Natural killer cell (primary cell): ENCODE results near the gene APOA1. TPM values are rescaled to one million over a fixed set of nuclear protein-coding genes. Genes with fewer than 3 reads are reported as not detected.

Experiments used
- ATAC-seq, 3 donors: fragments of 150-1000 bp in 2 of 3; fragments of 200-7000 bp in 1 of 3; cut with Tn5 transposase; 1 replicate in 1 of 3; 2 replicates in 2 of 3; pipeline ENCODE4 v1.10.0; 2021; ENCODE audit warnings: mild to moderate bottlenecking in 2 of 3, moderate library complexity in 2 of 3
- DNase-seq, 2 donors: peaks; one replicate each; pipeline versions ENCODE4 v3.0.0 to v3.0.0-alpha.2; 2013 to 2021; ENCODE audit warnings: mixed read lengths in 1 of 2
- H3K27ac ChIP-seq: one replicate; pipeline ENCODE4 v1.5.1; 2013; ENCODE audit warnings: mild to moderate bottlenecking, low read length
- H3K27me3 ChIP-seq: one replicate; pipeline ENCODE4 v1.6.1; 2013; ENCODE audit warnings: low read length; ENCODE audit not compliant: control insufficient read depth, insufficient read depth
- H3K36me3 ChIP-seq: one replicate; pipeline ENCODE4 v1.6.1; 2013; ENCODE audit warnings: low read length; ENCODE audit not compliant: control insufficient read depth, insufficient read depth
- H3K4me1 ChIP-seq: one replicate; pipeline ENCODE4 v1.6.1; 2013; ENCODE audit warnings: low read length; ENCODE audit not compliant: control insufficient read depth, insufficient read depth
- H3K4me3 ChIP-seq: one replicate; pipeline ENCODE4 v1.5.1; 2013; ENCODE audit warnings: low read length
- H3K9me3 ChIP-seq: one replicate; pipeline ENCODE4 v1.6.1; 2013; ENCODE audit warnings: low read length; ENCODE audit not compliant: control insufficient read depth, insufficient read depth
- H3K27ac Mint-ChIP-seq, 2 donors: one replicate each; pipeline ENCODE4 v1.8.0; 2022; ENCODE audit warnings: mild to moderate bottlenecking in 2 of 2, mixed read lengths in 2 of 2, moderate library complexity in 1 of 2
- H3K27me3 Mint-ChIP-seq, 2 donors: one replicate each; pipeline ENCODE4 v1.8.0; 2022; ENCODE audit warnings: low read depth in 2 of 2, mixed read lengths in 2 of 2
- H3K36me3 Mint-ChIP-seq: one replicate; pipeline ENCODE4 v1.8.0; 2022; ENCODE audit warnings: mixed read lengths
- H3K4me1 Mint-ChIP-seq, 2 donors: one replicate each; pipeline ENCODE4 v1.8.0; 2022; ENCODE audit warnings: mixed read lengths in 2 of 2
- H3K4me3 Mint-ChIP-seq: one replicate; pipeline ENCODE4 v1.8.0; 2022; ENCODE audit warnings: mild to moderate bottlenecking, moderate library complexity, mixed read lengths
- H3K9me3 Mint-ChIP-seq, 2 donors: one replicate each; pipeline ENCODE4 v1.8.0; 2022; ENCODE audit warnings: mixed read lengths in 2 of 2
- WGBS: methylation state at CpG from one replicate; pipeline ENCODE4 v1.1.7; 2013; ENCODE audit warnings: missing lambda C conversion rate; ENCODE audit not compliant: insufficient coverage; 5-methylcytosine and 5-hydroxymethylcytosine counted together
- intact Hi-C: fragments of 100-400 bp; cut with micrococcal nuclease; formaldehyde crosslinking; loops from one replicate; pipeline ENCODE4 v1.14.2; 2022
- total RNA-seq, 4 donors: library from RNA; stranded (reverse); fragments of 120-200 nt in 1 of 4; gene quantifications; one replicate each; pipeline versions ENCODE4 v1.2.3 to v1.2.4, GENCODE V29; 2013 to 2022
- TF ChIP-seq, protein P1 (sequence below): fragments of 200-600 bp; IDR thresholded peaks from one replicate; pipeline ENCODE4 v1.8.0; 2022; ENCODE audit warnings: antibody characterized with exemption

The APOA1 gene
- total RNA-seq, 3 donors from 2014 or later (not counting 1 experiment from before 2014, with no cell fraction given) = 0.54 to 0.87 TPM; not detected in 1

GRCh38 chr11:116866804-116867455, 29.5 kb upstream of the APOA1 start:
- H3K36me3 ChIP-seq = peaks cover 90% of the 10 kb centered on the region
- H3K27me3 ChIP-seq = no peaks in the 10 kb centered on the region
- no peaks in the 10 kb centered on the region for H3K4me1 ChIP-seq
- H3K4me3 ChIP-seq = no peak overlapping the region
- H3K27ac ChIP-seq = no peak overlapping the region
- Mint-ChIP-seq H3K36me3 (peaks cover 10% of the 10 kb centered on the region), H3K9me3 (no peaks in the 10 kb centered on the region), H3K27ac (no peak overlapping the region), H3K4me1 (peaks cover 0 to 9% of the 10 kb centered on the region in 2 donors), H3K4me3 (no peak overlapping the region), H3K27me3 (no peaks in the 10 kb centered on the region)
- no peak for ATAC-seq
- intact Hi-C loops = no loop called here
- TF ChIP-seq, protein P1, sequence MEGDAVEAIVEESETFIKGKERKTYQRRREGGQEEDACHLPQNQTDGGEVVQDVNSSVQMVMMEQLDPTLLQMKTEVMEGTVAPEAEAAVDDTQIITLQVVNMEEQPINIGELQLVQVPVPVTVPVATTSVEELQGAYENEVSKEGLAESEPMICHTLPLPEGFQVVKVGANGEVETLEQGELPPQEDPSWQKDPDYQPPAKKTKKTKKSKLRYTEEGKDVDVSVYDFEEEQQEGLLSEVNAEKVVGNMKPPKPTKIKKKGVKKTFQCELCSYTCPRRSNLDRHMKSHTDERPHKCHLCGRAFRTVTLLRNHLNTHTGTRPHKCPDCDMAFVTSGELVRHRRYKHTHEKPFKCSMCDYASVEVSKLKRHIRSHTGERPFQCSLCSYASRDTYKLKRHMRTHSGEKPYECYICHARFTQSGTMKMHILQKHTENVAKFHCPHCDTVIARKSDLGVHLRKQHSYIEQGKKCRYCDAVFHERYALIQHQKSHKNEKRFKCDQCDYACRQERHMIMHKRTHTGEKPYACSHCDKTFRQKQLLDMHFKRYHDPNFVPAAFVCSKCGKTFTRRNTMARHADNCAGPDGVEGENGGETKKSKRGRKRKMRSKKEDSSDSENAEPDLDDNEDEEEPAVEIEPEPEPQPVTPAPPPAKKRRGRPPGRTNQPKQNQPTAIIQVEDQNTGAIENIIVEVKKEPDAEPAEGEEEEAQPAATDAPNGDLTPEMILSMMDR = no peak
- H3K9me3 ChIP-seq = no peaks in the 10 kb centered on the region
- WGBS = 95% methylated on average over 5 of the region's 6 CpGs
- no peak for DNase-seq

- TF ChIP-seq, protein P1 = no peak
- H3K27ac ChIP-seq = no peak overlapping the region
- intact Hi-C loops = no loop called here
- no peak for ATAC-seq
- H3K27me3 ChIP-seq = no peaks in the 10 kb centered on the region
- Mint-ChIP-seq H3K36me3 (peaks cover 15% of the 10 kb centered on the region), H3K4me3 (no peak overlapping the region), H3K9me3 (no peaks in the 10 kb centered on the region), H3K27me3 (no peaks in the 10 kb centered on the region), H3K4me1 (no peaks in the 10 kb centered on the region), H3K27ac (peak overlapping the region in 1 of 2 donors; percentile 49)
- DNase-seq = no peak
- H3K36me3 ChIP-seq = peaks cover 90% of the 10 kb centered on the region
- H3K4me3 ChIP-seq = no peak overlapping the region
- H3K4me1 ChIP-seq = no peaks in the 10 kb centered on the region
- H3K9me3 ChIP-seq = no peaks in the 10 kb centered on the region
- WGBS = 95% methylated on average over 1 of the region's 1 CpG
These were observed 28.3 kb upstream of the APOA1 start for GRCh38 chr11:116865696-116866095.

DNA sequence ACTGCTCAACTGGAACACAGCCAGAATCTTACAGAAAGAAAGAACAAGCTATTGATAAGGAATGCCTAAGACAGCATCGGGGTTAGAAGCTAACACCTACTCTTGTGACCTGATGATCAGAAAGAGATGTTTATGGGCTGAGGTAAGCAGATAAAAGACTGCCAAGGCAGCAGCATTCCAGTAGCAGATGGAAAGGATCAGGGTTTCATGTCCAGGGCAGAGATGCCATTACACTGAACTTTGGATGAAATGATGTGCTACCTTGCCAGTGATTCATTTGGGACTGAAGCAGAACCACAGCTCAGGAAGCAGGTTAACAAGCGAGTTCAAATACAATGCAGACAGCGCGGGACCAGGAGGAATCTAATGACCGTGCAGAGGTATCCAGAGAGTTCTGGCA, 27.1 kb upstream of the APOA1 start:
- intact Hi-C loops = no loop called here
- Histone ChIP-seq H3K4me1 (no peaks in the 10 kb centered on the region), H3K27me3 (no peaks in the 10 kb centered on the region), H3K4me3 (no peak overlapping the region), H3K27ac (no peak overlapping the region), H3K9me3 (no peaks in the 10 kb centered on the region), H3K36me3 (peaks cover 86% of the 10 kb centered on the region)
- TF ChIP-seq, protein P1 = no peak
- no peak for DNase-seq
- Mint-ChIP-seq H3K4me1 (no peaks in the 10 kb centered on the region), H3K27ac (no peak overlapping the region), H3K36me3 (peaks cover 17% of the 10 kb centered on the region), H3K9me3 (no peaks in the 10 kb centered on the region), H3K27me3 (no peaks in the 10 kb centered on the region), H3K4me3 (no peak overlapping the region)
- ATAC-seq = no peak
- 97% methylated on average over 5 of the region's 5 CpGs for WGBS

- Mint-ChIP-seq H3K9me3 (no peaks in the 10 kb centered on the region), H3K27ac (no peak overlapping the region), H3K36me3 (peaks cover 23% of the 10 kb centered on the region), H3K4me1 (no peaks in the 10 kb centered on the region), H3K27me3 (no peaks in the 10 kb centered on the region), H3K4me3 (no peak overlapping the region)
- DNase-seq (no peak), ATAC-seq (no peak)
- TF ChIP-seq, protein P1 = no peak
- Histone ChIP-seq H3K4me3 (no peak overlapping the region), H3K4me1 (no peaks in the 10 kb centered on the region), H3K9me3 (no peaks in the 10 kb centered on the region), H3K36me3 (peaks cover 85% of the 10 kb centered on the region), H3K27me3 (no peaks in the 10 kb centered on the region), H3K27ac (no peak overlapping the region)
- WGBS = 92% methylated on average over 2 of the region's 3 CpGs
- intact Hi-C loops = no loop called here
These were observed 25.5 kb upstream of the APOA1 start for GRCh38 chr11:116862951-116863350.
